Ectodermal cell (in vitro differentiated cells): ENCODE measurements around the gene MEX3A.
A peak's percentile ranks its signal among the peaks of the same experiment; 100 is the strongest.

Experiments used
- H3K27ac ChIP-seq: 2 replicates; pipeline ENCODE4 v1.7.0; 2013; ENCODE audit warnings: mild to moderate bottlenecking, low read depth, low read length; ENCODE audit not compliant: insufficient read depth, poor library complexity, severe bottlenecking
- H3K27me3 ChIP-seq: 2 replicates; pipeline ENCODE4 v1.7.0; 2013; ENCODE audit warnings: mild to moderate bottlenecking, low read length; ENCODE audit not compliant: insufficient read depth, control insufficient read depth, poor library complexity, severe bottlenecking
- H3K36me3 ChIP-seq: one replicate; pipeline ENCODE4 v1.7.0; 2013; ENCODE audit warnings: low read length; ENCODE audit not compliant: control insufficient read depth, insufficient read depth
- H3K4me1 ChIP-seq: one replicate; pipeline ENCODE4 v1.7.0; 2013; ENCODE audit warnings: low read length; ENCODE audit not compliant: control insufficient read depth, insufficient read depth
- H3K4me3 ChIP-seq: 2 replicates; pipeline ENCODE4 v1.7.0; 2013; ENCODE audit warnings: low read depth, low read length, control low read depth; ENCODE audit not compliant: insufficient read depth
- H3K9me3 ChIP-seq: 2 replicates; pipeline ENCODE4 v1.7.0; 2013; ENCODE audit warnings: mild to moderate bottlenecking, low read length, moderate library complexity; ENCODE audit not compliant: control insufficient read depth
- WGBS, 2 experiments: methylation state at CpG; one replicate each; pipeline ENCODE4 v1.1.7; 2013; ENCODE audit warnings: missing lambda C conversion rate in 2 of 2; 5-methylcytosine and 5-hydroxymethylcytosine counted together

MEX3A gene

DNA sequence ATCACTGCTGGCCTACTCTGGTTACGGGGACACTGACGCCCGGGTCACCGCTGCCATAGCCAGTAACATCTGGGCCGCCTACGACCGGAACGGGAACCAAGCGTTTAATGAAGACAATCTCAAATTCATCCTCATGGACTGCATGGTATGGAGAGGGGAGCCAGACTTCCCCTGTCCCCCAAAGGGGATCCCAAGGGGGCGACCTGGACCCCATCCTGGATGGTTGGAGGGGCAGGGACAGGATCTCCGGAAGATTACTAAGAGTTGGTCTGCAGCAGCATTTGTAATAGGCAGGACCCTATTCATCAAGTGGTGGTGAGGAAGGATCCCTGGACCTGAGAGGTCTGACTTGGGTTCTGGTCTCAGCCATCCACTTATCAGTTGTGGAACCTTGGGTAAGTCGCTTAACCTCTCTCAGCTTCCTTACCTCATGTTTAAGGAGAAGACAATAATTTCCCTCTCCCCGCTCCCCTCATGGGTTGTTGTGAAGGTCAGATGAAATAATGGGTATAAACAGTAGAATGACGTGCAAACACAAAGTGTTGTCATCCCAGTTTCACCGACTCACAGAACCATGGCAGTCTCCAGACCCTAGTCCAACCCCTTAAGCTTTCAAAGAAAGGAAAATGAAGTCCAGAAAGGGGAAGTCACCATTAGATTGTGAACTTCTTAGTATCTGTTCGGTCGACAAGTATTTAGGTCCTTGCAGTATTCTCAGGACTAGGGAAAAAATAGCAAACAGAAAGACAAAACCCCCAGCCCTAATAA lies 26.8 kb downstream of the MEX3A start:
- Histone ChIP-seq H3K9me3 (no peaks in the 10 kb centered on the region), H3K27me3 (no peaks in the 10 kb centered on the region), H3K36me3 (peaks cover 6% of the 10 kb centered on the region), H3K27ac (no peak overlapping the region), H3K4me1 (peaks cover 12% of the 10 kb centered on the region), H3K4me3 (peak overlapping the region; percentile 100)
- 30 to 33% methylated on average over 16 to 17 of the region's 17 CpGs for WGBS, 2 experiments

- Histone ChIP-seq H3K4me3 (peak within 1 kb of the TSS; percentile 100), H3K27me3 (no peaks in the 10 kb centered on the region)
Observed at GRCh38 chr1:156054500-156055280, 27.6 kb downstream of the MEX3A start, which contains the start of gene LAMTOR2. TSS of gene LAMTOR2 (plus strand) at chr1:156054782. CDS start at chr1:156054890, 108 bp downstream.

GRCh38 chr1:156053768-156054499 lies 28.3 kb downstream of the MEX3A start, which contains the start of gene UBQLN4:
TSS of gene UBQLN4 (minus strand) at chr1:156053798. CDS start at chr1:156053701, 97 bp downstream.
- Histone ChIP-seq H3K36me3 (peaks cover 18% of the 10 kb centered on the region), H3K27me3 (no peaks in the 10 kb centered on the region), H3K27ac (peak within 1 kb of the TSS; percentile 99), H3K4me1 (peaks cover 12% of the 10 kb centered on the region), H3K9me3 (no peaks in the 10 kb centered on the region), H3K4me3 (peak within 1 kb of the TSS; percentile 100)
- 0% methylated on average over 45 to 46 of the region's 49 CpGs for WGBS, 2 experiments

More at GRCh38 chr1:156054500-156055280, 27.6 kb downstream of the MEX3A start, which contains the start of gene LAMTOR2:
- Histone ChIP-seq H3K4me1 (peaks cover 12% of the 10 kb centered on the region), H3K27ac (peak within 1 kb of the TSS; percentile 99), H3K9me3 (no peaks in the 10 kb centered on the region), H3K36me3 (peaks cover 10% of the 10 kb centered on the region)
- WGBS, 2 experiments: 0 to 1% methylated on average over 53 of the region's 53 CpGs

GRCh38 chr1:156052862-156053767 lies 29.1 kb downstream of the MEX3A start:
- H3K36me3 ChIP-seq: peaks cover 22% of the 10 kb centered on the region
- no peaks in the 10 kb centered on the region for H3K9me3 ChIP-seq
- H3K4me3 ChIP-seq: peak overlapping the region; percentile 100
- peaks cover 12% of the 10 kb centered on the region for H3K4me1 ChIP-seq
- peak overlapping the region; percentile 72 for H3K27ac ChIP-seq
- WGBS, 2 experiments: 1% methylated on average over 51 to 53 of the region's 63 CpGs
- H3K27me3 ChIP-seq: no peaks in the 10 kb centered on the region

GRCh38 chr1:156051011-156051725 lies 31.1 kb downstream of the MEX3A start:
- Histone ChIP-seq H3K4me1 (peaks cover 12% of the 10 kb centered on the region), H3K36me3 (peaks cover 22% of the 10 kb centered on the region), H3K27me3 (no peaks in the 10 kb centered on the region), H3K9me3 (no peaks in the 10 kb centered on the region), H3K4me3 (no peak overlapping the region), H3K27ac (no peak overlapping the region)
- 87 to 95% methylated on average over 4 to 5 of the region's 7 CpGs for WGBS, 2 experiments

- peaks cover 8% of the 10 kb centered on the region for H3K4me1 ChIP-seq
- H3K27me3 ChIP-seq: no peaks in the 10 kb centered on the region
- WGBS, 2 experiments: 93% methylated on average over 4 of the region's 4 CpGs
- no peak overlapping the region for H3K4me3 ChIP-seq
- H3K27ac ChIP-seq: no peak overlapping the region
- peaks cover 22% of the 10 kb centered on the region for H3K36me3 ChIP-seq
- H3K9me3 ChIP-seq: no peaks in the 10 kb centered on the region
Observed at GRCh38 chr1:156050376-156050775, 31.9 kb downstream of the MEX3A start.

- H3K4me3 ChIP-seq: no peak overlapping the region
- H3K27me3 ChIP-seq: no peaks in the 10 kb centered on the region
- H3K27ac ChIP-seq: no peak overlapping the region
- WGBS, 2 experiments: 96 to 98% methylated on average over 3 of the region's 3 CpGs
- H3K4me1 ChIP-seq: peaks cover 4% of the 10 kb centered on the region
- no peaks in the 10 kb centered on the region for H3K9me3 ChIP-seq
- H3K36me3 ChIP-seq: peaks cover 35% of the 10 kb centered on the region
Observed at GRCh38 chr1:156048663-156049258, 33.5 kb downstream of the MEX3A start.

DNA sequence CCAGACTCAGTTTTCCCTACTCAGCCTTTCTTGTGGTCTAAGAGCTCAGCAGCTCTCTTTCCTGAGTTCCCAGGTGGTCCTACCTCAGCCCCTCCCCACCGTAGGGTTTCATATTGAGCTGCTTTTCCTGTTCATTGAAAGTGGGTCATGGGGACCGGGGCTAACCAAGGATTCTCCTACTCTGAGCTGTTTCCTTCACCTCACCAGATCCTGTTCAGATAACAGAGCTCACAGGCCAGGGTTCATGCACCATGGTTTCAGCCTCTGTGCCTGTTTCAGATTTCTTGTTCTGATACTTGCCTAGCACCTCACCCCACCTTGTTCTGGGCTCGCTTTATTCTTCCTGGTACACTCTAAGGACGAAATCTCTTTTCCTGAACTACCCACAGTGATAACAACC lies 37.2 kb downstream of the MEX3A start:
- peaks cover 58% of the 10 kb centered on the region for H3K36me3 ChIP-seq
- H3K27me3 ChIP-seq: no peaks in the 10 kb centered on the region
- no peaks in the 10 kb centered on the region for H3K4me1 ChIP-seq
- H3K4me3 ChIP-seq: no peak overlapping the region
- H3K27ac ChIP-seq: no peak overlapping the region
- no peaks in the 10 kb centered on the region for H3K9me3 ChIP-seq
- 92 to 95% methylated on average over 4 of the region's 4 CpGs for WGBS, 2 experiments
